Measurements from ENCODE around the gene FAM124B.

Gene FAM124B

DNA sequence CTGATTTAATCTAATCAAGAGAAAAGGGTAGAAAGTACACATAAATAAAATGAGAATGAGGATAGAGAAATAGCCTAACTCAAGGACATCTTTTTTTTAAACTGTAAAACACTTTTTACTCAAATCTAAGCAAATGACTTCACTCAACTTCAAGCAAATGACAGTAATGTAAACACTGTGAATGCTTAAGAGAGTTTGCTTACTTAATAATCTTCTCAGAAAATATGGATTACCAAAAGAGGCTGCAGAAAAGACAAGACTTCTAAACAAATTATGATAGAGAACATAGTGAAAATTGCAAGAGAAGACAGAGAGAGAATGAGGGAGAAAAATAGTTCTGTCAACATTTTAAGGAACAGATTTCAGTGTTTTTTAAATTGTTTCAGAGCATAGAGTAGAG is 52.5 kb downstream of the FAM124B start:
- Histone ChIP-seq H3K79me2 (ENCODE audit: insufficient read depth, low read length) (no peaks in the 10 kb centered on the region), H3K9ac (ENCODE audit: low read length) (no peak overlapping the region), H3K4me1 (ENCODE audit: insufficient read depth, low read length, severe bottlenecking) (no peaks in the 10 kb centered on the region), H3K9me2 (ENCODE audit: low read depth, low read length) (no peaks in the 10 kb centered on the region), H3F3A (ENCODE audit: insufficient read depth, low read length) (no peaks in the 10 kb centered on the region), H3K27ac (ENCODE audit: low read depth, low read length, poor library complexity, severe bottlenecking) (no peak overlapping the region), H4K20me1 (ENCODE audit: insufficient read depth, low read length) (no peaks in the 10 kb centered on the region), H3K36me3 (ENCODE audit: insufficient read depth, low read length) (no peaks in the 10 kb centered on the region), H3K4me2 (ENCODE audit: low read length) (no peak overlapping the region), H2AFZ (ENCODE audit: low read length) (no peak overlapping the region), H3K9me3 (ENCODE audit: low read length) (no peaks in the 10 kb centered on the region), H3K27me3 (ENCODE audit: insufficient read depth, low read length) (no peaks in the 10 kb centered on the region), H3K4me3 (ENCODE audit: low read depth, low read length, poor library complexity, severe bottlenecking) (no peak overlapping the region)
- no peak for TF ChIP-seq EZH2 (IDR thresholded peaks at IDR 0.05; ENCODE audit: borderline replicate concordance, low read length)
- TF ChIP-seq, protein P1, sequence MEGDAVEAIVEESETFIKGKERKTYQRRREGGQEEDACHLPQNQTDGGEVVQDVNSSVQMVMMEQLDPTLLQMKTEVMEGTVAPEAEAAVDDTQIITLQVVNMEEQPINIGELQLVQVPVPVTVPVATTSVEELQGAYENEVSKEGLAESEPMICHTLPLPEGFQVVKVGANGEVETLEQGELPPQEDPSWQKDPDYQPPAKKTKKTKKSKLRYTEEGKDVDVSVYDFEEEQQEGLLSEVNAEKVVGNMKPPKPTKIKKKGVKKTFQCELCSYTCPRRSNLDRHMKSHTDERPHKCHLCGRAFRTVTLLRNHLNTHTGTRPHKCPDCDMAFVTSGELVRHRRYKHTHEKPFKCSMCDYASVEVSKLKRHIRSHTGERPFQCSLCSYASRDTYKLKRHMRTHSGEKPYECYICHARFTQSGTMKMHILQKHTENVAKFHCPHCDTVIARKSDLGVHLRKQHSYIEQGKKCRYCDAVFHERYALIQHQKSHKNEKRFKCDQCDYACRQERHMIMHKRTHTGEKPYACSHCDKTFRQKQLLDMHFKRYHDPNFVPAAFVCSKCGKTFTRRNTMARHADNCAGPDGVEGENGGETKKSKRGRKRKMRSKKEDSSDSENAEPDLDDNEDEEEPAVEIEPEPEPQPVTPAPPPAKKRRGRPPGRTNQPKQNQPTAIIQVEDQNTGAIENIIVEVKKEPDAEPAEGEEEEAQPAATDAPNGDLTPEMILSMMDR (IDR thresholded peaks at IDR 0.05; ENCODE audit: low read length) = no peak

- no peaks in the 10 kb centered on the region for H3F3A ChIP-seq (ENCODE audit: insufficient read depth, low read length)
- H3K4me3 ChIP-seq (ENCODE audit: low read depth, low read length, poor library complexity, severe bottlenecking) = no peak overlapping the region
- H2AFZ ChIP-seq (ENCODE audit: low read length) = no peak overlapping the region
- TF ChIP-seq, protein P1 (IDR thresholded peaks at IDR 0.05; ENCODE audit: low read length) = no peak
- no peak for TF ChIP-seq EZH2 (IDR thresholded peaks at IDR 0.05; ENCODE audit: borderline replicate concordance, low read length)
- H4K20me1 ChIP-seq (ENCODE audit: insufficient read depth, low read length) = no peaks in the 10 kb centered on the region
- H3K27me3 ChIP-seq (ENCODE audit: insufficient read depth, low read length) = no peaks in the 10 kb centered on the region
- H3K9ac ChIP-seq (ENCODE audit: low read length) = no peak overlapping the region
- no peaks in the 10 kb centered on the region for H3K9me2 ChIP-seq (ENCODE audit: low read depth, low read length)
- no peaks in the 10 kb centered on the region for H3K4me1 ChIP-seq (ENCODE audit: insufficient read depth, low read length, severe bottlenecking)
- no peaks in the 10 kb centered on the region for H3K36me3 ChIP-seq (ENCODE audit: insufficient read depth, low read length)
- H3K4me2 ChIP-seq (ENCODE audit: low read length) = no peak overlapping the region
- H3K27ac ChIP-seq (ENCODE audit: low read depth, low read length, poor library complexity, severe bottlenecking) = no peak overlapping the region
- H3K9me3 ChIP-seq (ENCODE audit: low read length) = no peaks in the 10 kb centered on the region
- H3K79me2 ChIP-seq (ENCODE audit: insufficient read depth, low read length) = no peaks in the 10 kb centered on the region
These were observed 54.5 kb downstream of the FAM124B start for GRCh38 chr2:224347176-224348051.

GRCh38 chr2:224345492-224345891 is 56.4 kb downstream of the FAM124B start:
- Histone ChIP-seq H3K9me3 (ENCODE audit: low read length) (no peaks in the 10 kb centered on the region), H4K20me1 (ENCODE audit: insufficient read depth, low read length) (no peaks in the 10 kb centered on the region), H3K4me3 (ENCODE audit: low read depth, low read length, poor library complexity, severe bottlenecking) (no peak overlapping the region), H3K9me2 (ENCODE audit: low read depth, low read length) (no peaks in the 10 kb centered on the region), H3K36me3 (ENCODE audit: insufficient read depth, low read length) (no peaks in the 10 kb centered on the region), H3K27ac (ENCODE audit: low read depth, low read length, poor library complexity, severe bottlenecking) (no peak overlapping the region), H3K4me1 (ENCODE audit: insufficient read depth, low read length, severe bottlenecking) (no peaks in the 10 kb centered on the region), H3F3A (ENCODE audit: insufficient read depth, low read length) (no peaks in the 10 kb centered on the region), H3K79me2 (ENCODE audit: insufficient read depth, low read length) (no peaks in the 10 kb centered on the region), H3K4me2 (ENCODE audit: low read length) (no peak overlapping the region), H3K9ac (ENCODE audit: low read length) (no peak overlapping the region), H2AFZ (ENCODE audit: low read length) (no peak overlapping the region), H3K27me3 (ENCODE audit: insufficient read depth, low read length) (no peaks in the 10 kb centered on the region)
- TF ChIP-seq, protein P1 (IDR thresholded peaks at IDR 0.05; ENCODE audit: low read length) = no peak
- TF ChIP-seq EZH2 (IDR thresholded peaks at IDR 0.05; ENCODE audit: borderline replicate concordance, low read length) = no peak

Data from OCI-LY1 (cell line).